ENCODE data around the gene LINC00305.

LINC00305 gene

DNA sequence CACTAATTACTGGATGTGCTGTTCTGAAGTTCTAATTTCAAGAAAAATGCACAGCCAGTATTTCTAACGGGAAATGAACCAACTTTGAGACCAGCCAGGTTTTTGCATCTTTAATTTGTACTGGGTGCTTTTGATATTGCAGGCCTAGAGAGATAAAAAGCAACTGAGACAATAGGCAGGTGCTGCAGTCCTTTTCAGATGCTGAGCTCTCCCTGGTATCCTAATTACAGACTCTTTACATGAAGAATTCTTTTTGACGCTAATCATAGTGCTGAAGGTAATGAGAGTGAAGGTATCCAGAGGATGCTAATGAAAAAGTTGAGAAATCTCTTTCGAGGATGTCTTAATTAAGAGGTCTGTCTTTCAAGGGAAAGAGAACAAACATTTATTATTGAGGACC, 93.9 kb downstream of the LINC00305 start:
- H3K4me3 ChIP-seq (ENCODE audit: low read depth, low read length), result no peak overlapping the region
- CTCF ChIA-PET, result no interaction called here
- H3K9me3 ChIP-seq (ENCODE audit: control insufficient read depth, insufficient read depth, low read depth, low read length), result no peaks in the 10 kb centered on the region
- no peak for TF ChIP-seq SCRT2 (tag by site-specific recombination; IDR thresholded peaks at IDR 0.05)
- TF ChIP-seq ZEB2 (tag by site-specific recombination; IDR thresholded peaks at IDR 0.05), result no peak
- no peak for TF ChIP-seq HOXD13 (CRISPR knock-in tag; IDR thresholded peaks at IDR 0.05; ENCODE audit: borderline replicate concordance)
- no peak for TF ChIP-seq ZNF391 (tag by site-specific recombination; IDR thresholded peaks at IDR 0.05; ENCODE audit: borderline replicate concordance, low read depth)
- no peak for TF ChIP-seq ZNF639 (tag by site-specific recombination; IDR thresholded peaks at IDR 0.05)
- TF ChIP-seq FEZF1 (tag by site-specific recombination; IDR thresholded peaks at IDR 0.05), result no peak
- no peak for TF ChIP-seq HOXC10 (CRISPR knock-in tag; IDR thresholded peaks at IDR 0.05)
- no peak for TF ChIP-seq REST (tag by site-specific recombination; IDR thresholded peaks at IDR 0.05)
- TF ChIP-seq ZSCAN30 (tag by site-specific recombination; IDR thresholded peaks at IDR 0.05), result no peak
- TF ChIP-seq, protein P1, sequence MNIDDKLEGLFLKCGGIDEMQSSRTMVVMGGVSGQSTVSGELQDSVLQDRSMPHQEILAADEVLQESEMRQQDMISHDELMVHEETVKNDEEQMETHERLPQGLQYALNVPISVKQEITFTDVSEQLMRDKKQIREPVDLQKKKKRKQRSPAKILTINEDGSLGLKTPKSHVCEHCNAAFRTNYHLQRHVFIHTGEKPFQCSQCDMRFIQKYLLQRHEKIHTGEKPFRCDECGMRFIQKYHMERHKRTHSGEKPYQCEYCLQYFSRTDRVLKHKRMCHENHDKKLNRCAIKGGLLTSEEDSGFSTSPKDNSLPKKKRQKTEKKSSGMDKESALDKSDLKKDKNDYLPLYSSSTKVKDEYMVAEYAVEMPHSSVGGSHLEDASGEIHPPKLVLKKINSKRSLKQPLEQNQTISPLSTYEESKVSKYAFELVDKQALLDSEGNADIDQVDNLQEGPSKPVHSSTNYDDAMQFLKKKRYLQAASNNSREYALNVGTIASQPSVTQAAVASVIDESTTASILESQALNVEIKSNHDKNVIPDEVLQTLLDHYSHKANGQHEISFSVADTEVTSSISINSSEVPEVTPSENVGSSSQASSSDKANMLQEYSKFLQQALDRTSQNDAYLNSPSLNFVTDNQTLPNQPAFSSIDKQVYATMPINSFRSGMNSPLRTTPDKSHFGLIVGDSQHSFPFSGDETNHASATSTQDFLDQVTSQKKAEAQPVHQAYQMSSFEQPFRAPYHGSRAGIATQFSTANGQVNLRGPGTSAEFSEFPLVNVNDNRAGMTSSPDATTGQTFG (tag by site-specific recombination; IDR thresholded peaks at IDR 0.05; ENCODE audit: borderline replicate concordance), result no peak
- TF ChIP-seq, protein P2, sequence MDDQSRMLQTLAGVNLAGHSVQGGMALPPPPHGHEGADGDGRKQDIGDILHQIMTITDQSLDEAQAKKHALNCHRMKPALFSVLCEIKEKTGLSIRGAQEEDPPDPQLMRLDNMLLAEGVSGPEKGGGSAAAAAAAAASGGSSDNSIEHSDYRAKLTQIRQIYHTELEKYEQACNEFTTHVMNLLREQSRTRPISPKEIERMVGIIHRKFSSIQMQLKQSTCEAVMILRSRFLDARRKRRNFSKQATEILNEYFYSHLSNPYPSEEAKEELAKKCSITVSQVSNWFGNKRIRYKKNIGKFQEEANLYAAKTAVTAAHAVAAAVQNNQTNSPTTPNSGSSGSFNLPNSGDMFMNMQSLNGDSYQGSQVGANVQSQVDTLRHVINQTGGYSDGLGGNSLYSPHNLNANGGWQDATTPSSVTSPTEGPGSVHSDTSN (CRISPR knock-in tag; IDR thresholded peaks at IDR 0.05), result no peak
- H3K36me3 ChIP-seq (ENCODE audit: control insufficient read depth in 2 of 2, insufficient read depth in 1 of 2, low read length in 2 of 2), result no peaks in the 10 kb centered on the region
- H3K27ac ChIP-seq (ENCODE audit: extremely low read depth, low read depth, low read length), result no peak overlapping the region
- POLR2A ChIA-PET, result no interaction called here
- H3K4me1 ChIP-seq (ENCODE audit: control insufficient read depth, insufficient read depth, low read length), result no peaks in the 10 kb centered on the region

- Histone ChIP-seq H3K9me3 (ENCODE audit: control insufficient read depth, insufficient read depth, low read depth, low read length) (no peaks in the 10 kb centered on the region), H3K36me3 (ENCODE audit: control insufficient read depth in 2 of 2, insufficient read depth in 1 of 2, low read length in 2 of 2) (no peaks in the 10 kb centered on the region), H3K27ac (ENCODE audit: extremely low read depth, low read depth, low read length) (no peak overlapping the region), H3K4me3 (ENCODE audit: low read depth, low read length) (no peak overlapping the region), H3K4me1 (ENCODE audit: control insufficient read depth, insufficient read depth, low read length) (no peaks in the 10 kb centered on the region)
- CTCF ChIA-PET, result interaction anchor here (0.6 to 1.2 kb wide), 3 partner anchors 15 to 1578 kb away, joined by 3 to 4 read pairs (median 3); no protein-coding TSS in a partner anchor
- POLR2A ChIA-PET, result no interaction called here
- TF ChIP-seq ZNF449 (tag by site-specific recombination; IDR thresholded peaks at IDR 0.05), result no peak
- TF ChIP-seq ZNF76 (tag by site-specific recombination; IDR thresholded peaks at IDR 0.05; ENCODE audit: borderline replicate concordance, low read depth), result no peak
- TF ChIP-seq TCF7L2 (IDR thresholded peaks at IDR 0.05; ENCODE audit: borderline replicate concordance, low read depth, low read length), result no peak
- no peak for TF ChIP-seq ZNF248 (tag by site-specific recombination; IDR thresholded peaks at IDR 0.05)
- TF ChIP-seq ZNF202 (tag by site-specific recombination; IDR thresholded peaks at IDR 0.05; ENCODE audit: borderline replicate concordance), result no peak
- TF ChIP-seq REPIN1 (tag by site-specific recombination; IDR thresholded peaks at IDR 0.05; ENCODE audit: low read depth), result no peak
- TF ChIP-seq ZSCAN16 (tag by site-specific recombination; IDR thresholded peaks at IDR 0.05), result no peak
- no peak for TF ChIP-seq ZNF555 (tag by site-specific recombination; conservative IDR thresholded peaks at IDR 0.05)
- no peak for TF ChIP-seq ZNF423 (tag by site-specific recombination; IDR thresholded peaks at IDR 0.05)
- TF ChIP-seq KLF7 (tag by site-specific recombination; IDR thresholded peaks at IDR 0.05; ENCODE audit: borderline replicate concordance), result no peak
- TF ChIP-seq ZNF677 (tag by site-specific recombination; IDR thresholded peaks at IDR 0.05), result no peak
- TF ChIP-seq ZNF510 (tag by site-specific recombination; IDR thresholded peaks at IDR 0.05; ENCODE audit: insufficient replicate concordance), result no peak
- no peak for TF ChIP-seq ZNF19 (tag by site-specific recombination; IDR thresholded peaks at IDR 0.05; ENCODE audit: low read depth)
- TF ChIP-seq ZNF157 (tag by site-specific recombination; IDR thresholded peaks at IDR 0.05), result no peak
Measured at GRCh38 chr18:64053246-64053645, 95.6 kb downstream of the LINC00305 start.
